Subcutaneous adipose tissue (tissue), 4 donors: ENCODE measurements around the gene NTN1. TPM values are rescaled to one million over a fixed set of nuclear protein-coding genes. Genes with fewer than 3 reads are reported as not detected.

Experiments used
- total RNA-seq, 4 donors: library from RNA; depleted of rRNA; stranded (reverse); fragments of >200 nt; gene quantifications; one replicate each; pipeline ENCODE4 v1.1.0, GENCODE V29; 2016
- TF ChIP-seq, protein P1 (sequence below): fragments of 450-650 bp; IDR thresholded peaks from one replicate; pipeline ENCODE4 v1.5.1; 2016; ENCODE audit warnings: low read depth, mild to moderate bottlenecking, control low read depth, antibody characterized with exemption, moderate library complexity

NTN1 gene
- total RNA-seq, 4 donors from 2014 or later = 0.85 to 7.9 (median 3.2) TPM

DNA sequence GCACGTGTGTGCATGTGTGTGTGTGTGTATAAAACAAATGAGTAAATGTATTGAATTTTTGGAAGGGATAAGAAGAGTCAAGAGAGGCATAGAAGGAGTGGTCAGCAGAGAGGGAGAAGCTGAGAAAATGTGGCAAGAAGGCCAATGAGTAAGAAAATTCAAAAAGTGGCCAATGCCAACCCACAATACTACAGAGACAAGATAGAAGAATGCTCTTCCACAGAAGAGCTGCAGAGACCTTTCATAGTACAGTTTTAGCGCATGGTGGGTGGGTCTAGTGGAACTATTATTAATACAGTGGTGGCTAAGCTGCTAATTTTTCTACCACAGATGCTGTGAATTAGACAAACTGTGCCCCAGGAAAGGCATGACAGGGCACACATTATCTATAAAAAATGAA is 233.5 kb downstream of the NTN1 start:
- TF ChIP-seq, protein P1, sequence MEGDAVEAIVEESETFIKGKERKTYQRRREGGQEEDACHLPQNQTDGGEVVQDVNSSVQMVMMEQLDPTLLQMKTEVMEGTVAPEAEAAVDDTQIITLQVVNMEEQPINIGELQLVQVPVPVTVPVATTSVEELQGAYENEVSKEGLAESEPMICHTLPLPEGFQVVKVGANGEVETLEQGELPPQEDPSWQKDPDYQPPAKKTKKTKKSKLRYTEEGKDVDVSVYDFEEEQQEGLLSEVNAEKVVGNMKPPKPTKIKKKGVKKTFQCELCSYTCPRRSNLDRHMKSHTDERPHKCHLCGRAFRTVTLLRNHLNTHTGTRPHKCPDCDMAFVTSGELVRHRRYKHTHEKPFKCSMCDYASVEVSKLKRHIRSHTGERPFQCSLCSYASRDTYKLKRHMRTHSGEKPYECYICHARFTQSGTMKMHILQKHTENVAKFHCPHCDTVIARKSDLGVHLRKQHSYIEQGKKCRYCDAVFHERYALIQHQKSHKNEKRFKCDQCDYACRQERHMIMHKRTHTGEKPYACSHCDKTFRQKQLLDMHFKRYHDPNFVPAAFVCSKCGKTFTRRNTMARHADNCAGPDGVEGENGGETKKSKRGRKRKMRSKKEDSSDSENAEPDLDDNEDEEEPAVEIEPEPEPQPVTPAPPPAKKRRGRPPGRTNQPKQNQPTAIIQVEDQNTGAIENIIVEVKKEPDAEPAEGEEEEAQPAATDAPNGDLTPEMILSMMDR = no peak

DNA sequence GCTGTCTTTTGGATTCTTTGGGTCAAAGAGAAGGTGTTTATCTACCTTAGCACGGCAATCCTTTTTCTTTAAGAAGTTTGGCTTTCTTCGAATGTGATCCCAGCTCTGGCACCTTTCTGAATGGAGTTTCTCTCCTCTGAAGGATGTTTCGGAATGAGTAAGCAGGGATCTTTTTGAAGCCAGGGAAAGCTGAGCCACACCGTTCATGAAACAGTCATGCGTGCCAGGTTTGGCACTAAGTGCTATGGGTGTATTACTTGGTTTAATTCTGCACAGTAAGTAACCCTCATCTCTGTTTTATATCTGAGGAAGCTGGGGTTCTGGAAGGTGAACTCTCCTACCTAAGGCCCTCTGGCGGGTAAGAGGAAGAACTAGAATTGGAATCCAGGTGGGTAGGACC is 234.5 kb downstream of the NTN1 start:
- TF ChIP-seq, protein P1 = no peak

DNA sequence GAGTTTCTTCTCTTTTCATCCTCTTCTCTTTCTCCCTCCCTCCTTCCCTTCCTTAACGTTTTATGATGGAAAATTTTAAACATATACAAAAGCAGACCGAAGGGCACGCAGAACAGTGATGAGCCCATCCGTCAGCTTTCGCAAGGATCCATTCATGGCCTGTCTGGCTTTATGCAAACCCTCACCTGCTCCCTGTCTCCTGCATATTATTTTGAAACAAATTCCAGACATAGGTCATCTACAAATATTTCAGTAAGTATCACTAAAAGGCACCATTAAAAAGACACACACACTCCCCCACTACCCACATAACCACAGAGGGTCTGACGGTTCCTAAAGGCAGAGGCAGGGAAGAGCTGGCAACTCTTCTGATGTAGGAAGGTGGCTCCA is 235.0 kb downstream of the NTN1 start:
- TF ChIP-seq, protein P1 = no peak

DNA sequence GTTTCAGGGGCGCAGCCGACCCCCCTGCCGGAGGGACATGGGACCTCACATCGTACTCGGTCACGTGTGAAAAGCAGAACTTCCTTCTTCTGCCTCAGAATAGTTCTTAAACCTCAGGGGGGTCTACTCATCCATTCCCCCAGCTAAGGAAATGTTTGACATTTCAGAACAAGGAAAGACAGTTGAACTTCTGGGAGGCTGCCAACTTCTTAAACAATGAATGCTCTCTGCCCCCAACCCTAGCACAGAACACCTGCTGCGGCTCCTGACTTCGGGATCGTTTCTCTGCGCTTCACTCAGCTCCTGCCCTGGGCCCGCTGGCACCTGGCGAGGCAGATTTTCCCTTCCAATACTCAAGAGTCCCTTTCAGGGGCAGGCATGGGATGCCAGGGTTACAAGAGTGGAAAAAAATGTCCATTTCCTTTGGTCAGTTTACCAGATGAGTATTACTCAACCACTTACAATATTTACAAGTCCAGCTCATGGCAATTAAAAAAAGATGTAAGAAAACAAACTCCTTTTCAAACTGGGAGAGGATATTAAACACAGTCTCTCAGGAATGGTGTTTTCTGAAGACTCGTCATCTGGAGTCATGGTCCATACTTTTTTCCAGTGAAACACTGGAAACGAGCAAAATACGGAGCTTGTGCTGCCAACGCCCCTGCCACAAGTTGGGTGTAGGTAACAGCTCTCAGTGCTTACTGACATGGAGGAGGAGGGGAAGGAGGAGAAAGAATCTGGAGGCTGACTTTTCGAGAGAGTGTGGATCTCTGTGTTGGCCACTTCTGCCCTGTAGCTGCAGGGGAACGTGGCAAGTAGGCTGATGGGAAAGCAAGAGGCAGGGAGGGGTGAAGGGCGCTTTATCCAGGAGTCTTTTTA is 235.7 kb downstream of the NTN1 start:
- TF ChIP-seq, protein P1 = no peak

DNA sequence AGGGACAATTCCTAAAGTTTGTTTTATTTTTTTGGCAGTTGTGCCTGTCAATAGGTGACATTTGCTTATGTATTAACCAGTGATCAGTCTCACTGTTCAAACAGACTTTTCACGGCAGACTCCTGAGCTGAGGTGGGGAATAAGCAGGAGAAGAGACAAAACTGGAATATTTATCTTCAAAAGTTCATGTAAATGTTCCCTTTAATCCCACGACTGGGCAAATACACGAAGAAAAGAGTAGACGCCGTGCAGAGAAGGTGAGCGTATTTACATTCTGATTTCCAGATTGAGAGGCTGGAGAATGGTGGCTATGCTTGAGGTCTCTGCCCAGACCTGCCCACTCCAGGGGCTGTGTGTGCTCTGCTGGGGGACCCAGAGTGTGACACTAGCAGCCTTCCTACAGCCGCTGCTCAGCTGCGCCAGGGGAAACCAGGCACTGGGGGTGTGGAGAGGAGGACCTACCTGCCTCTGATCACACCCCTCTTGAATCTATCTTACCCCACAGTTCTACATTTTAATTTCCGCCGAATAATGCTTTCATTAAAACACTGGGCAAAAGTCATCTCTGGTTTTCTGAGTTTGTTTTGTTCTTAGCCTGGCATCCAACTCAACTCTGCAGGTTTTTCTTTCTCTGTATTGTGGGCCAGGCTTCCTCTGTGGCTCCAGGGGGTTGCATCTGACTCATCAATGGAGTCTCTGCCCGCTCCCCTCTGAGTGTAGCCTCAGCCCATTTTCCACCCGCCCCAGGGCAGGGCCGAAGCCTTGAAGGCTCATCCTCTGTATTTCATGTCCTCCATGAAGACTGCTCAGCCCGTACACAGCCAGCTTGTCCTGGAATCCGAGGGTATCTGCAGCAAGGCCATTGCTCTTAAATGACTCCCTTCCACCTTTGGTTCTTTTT is 237.1 kb downstream of the NTN1 start:
- TF ChIP-seq, protein P1 = no peak

DNA sequence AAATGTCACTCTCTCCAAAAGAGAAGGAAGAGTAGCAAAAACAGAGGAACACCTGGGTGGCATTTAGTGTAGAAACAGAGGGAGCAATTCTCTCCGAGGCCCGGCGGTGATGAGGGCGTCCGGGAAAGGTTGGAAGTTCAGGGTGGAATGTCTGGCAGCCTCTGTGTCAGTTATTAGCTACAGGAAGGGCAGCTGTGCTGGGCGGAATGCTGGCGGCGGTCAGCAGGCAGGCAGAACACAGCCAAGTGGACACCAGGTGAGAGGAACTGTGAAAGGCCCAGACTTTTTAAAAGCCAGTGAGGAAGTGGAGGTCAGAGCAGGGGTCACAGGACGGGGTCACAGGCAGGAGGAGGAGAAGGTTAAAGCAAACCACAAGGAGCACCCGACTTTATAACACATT is 238.1 kb downstream of the NTN1 start:
- TF ChIP-seq, protein P1 = no peak
